ENCODE measurements around the gene FYN. TPM values are rescaled to one million over a fixed set of nuclear protein-coding genes. Genes with fewer than 3 reads are reported as not detected.

The FYN gene
- total and polyA plus RNA-seq, 2 of the 4 experiments (the other 2 are of a cell fraction) = 30.8 to 36.4 TPM

DNA sequence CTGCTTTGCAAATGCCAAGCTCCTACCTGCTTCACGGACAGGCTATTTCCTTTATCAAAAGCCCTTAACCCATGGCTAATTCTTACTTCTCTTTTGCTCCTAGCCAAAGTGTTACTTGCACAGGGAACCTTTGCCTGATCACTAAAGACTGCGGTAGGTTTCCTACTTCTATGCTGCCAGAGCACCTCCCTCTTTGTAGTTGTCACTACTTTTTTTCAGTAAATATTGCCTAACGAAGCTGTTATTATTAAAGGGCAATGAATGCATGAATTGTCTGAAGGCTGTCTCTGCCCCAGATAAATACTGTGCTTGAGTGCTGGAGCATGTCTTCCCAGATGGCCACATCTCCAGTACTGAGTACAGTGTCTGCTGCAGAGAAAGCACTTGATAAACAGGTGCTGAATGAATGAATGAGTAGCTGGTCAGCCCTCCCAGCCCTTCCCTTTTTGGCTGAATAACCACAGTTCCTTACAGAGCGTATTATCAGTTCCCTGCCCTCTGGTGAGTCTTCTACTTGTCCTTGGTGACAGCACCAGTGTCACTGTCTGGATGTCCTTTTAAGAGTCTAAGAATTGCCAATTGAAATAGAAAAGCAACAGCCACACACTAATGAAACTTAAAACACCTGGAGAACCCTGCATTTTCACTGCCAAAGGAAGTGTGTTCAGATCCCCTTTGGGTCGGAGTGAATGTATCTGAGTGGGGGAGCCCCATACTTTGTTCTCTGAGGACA, 194.0 kb downstream of the FYN start:
- no peaks in the 10 kb centered on the region for H4K20me1 ChIP-seq (ENCODE audit: insufficient read depth, low read length)
- H2AK5ac ChIP-seq (ENCODE audit: low read depth, low read length) = no peak overlapping the region
- H3K23ac ChIP-seq (ENCODE audit: low read depth, low read length) = no peak overlapping the region
- H3K4me3 ChIP-seq (ENCODE audit: insufficient read depth, low read depth, low read length) = no peak overlapping the region
- ATAC-seq (ENCODE audit: low read depth) (no peak), DNase-seq (no peak)
- H3K9me1 ChIP-seq (ENCODE audit: insufficient read depth, low read length) = peaks cover 1% of the 10 kb centered on the region; the same call in 1 of the 2 replicates
- H2AFZ ChIP-seq (replicated peaks; ENCODE audit: low read length, poor library complexity) = no peak overlapping the region
- in situ Hi-C loops (cut with MboI; ENCODE audit: low sequenced_read_pairs) = loop anchor here (25.0 kb wide), 1 partner anchor 642 kb away; no protein-coding TSS in a partner anchor
- no peak overlapping the region for H4K91ac ChIP-seq (ENCODE audit: insufficient read depth, low read depth, low read length)
- no TSS peak for BruUV-seq (replicated peaks)
- WGBS, 2 experiments (ENCODE audit: extremely low coverage in 2 of 2, insufficient read length in 1 of 2) = no CpG with 5 or more reads among the region's 5 CpGs
- H3K4me1 ChIP-seq (ENCODE audit: control insufficient read depth, insufficient read depth, low read length) = peaks cover 8% of the 10 kb centered on the region
- H2AK9ac ChIP-seq (replicated peaks; ENCODE audit: low read depth, low read length, poor library complexity) = no peak overlapping the region
- TF ChIP-seq RCOR1 (IDR thresholded peaks at IDR 0.05; ENCODE audit: insufficient replicate concordance, low read length) (no peak), MXI1 (IDR thresholded peaks at IDR 0.05; ENCODE audit: borderline replicate concordance, low read depth, low read length) (no peak), SMC3 (IDR thresholded peaks at IDR 0.05; ENCODE audit: low read depth, low read length) (no peak), POLR2A (IDR thresholded peaks at IDR 0.05; ENCODE audit: low read depth, low read length) (no peak), CHD1 (IDR thresholded peaks at IDR 0.05; ENCODE audit: low read depth, low read length) (no peak), MAFK (IDR thresholded peaks at IDR 0.05; ENCODE audit: low read depth, low read length) (no peak), BHLHE40 (IDR thresholded peaks at IDR 0.05; ENCODE audit: low read depth, low read length) (no peak), MAZ (IDR thresholded peaks at IDR 0.05; ENCODE audit: borderline replicate concordance, low read depth, low read length) (no peak), NFE2L2 (IDR thresholded peaks at IDR 0.05; ENCODE audit: low read depth, low read length) (no peak), RFX5 (IDR thresholded peaks at IDR 0.05; ENCODE audit: low read depth, low read length) (no peak), RAD21 (IDR thresholded peaks at IDR 0.05; ENCODE audit: low read length) (no peak), FOS (IDR thresholded peaks at IDR 0.05; ENCODE audit: low read depth, low read length) (no peak), CEBPB (IDR thresholded peaks at IDR 0.05; ENCODE audit: low read depth, low read length) (no peak)
- TF ChIP-seq, protein P1, sequence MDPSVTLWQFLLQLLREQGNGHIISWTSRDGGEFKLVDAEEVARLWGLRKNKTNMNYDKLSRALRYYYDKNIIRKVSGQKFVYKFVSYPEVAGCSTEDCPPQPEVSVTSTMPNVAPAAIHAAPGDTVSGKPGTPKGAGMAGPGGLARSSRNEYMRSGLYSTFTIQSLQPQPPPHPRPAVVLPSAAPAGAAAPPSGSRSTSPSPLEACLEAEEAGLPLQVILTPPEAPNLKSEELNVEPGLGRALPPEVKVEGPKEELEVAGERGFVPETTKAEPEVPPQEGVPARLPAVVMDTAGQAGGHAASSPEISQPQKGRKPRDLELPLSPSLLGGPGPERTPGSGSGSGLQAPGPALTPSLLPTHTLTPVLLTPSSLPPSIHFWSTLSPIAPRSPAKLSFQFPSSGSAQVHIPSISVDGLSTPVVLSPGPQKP (IDR thresholded peaks at IDR 0.05; ENCODE audit: borderline replicate concordance, low read depth, low read length) = no peak
- TF ChIP-seq, protein P2, sequence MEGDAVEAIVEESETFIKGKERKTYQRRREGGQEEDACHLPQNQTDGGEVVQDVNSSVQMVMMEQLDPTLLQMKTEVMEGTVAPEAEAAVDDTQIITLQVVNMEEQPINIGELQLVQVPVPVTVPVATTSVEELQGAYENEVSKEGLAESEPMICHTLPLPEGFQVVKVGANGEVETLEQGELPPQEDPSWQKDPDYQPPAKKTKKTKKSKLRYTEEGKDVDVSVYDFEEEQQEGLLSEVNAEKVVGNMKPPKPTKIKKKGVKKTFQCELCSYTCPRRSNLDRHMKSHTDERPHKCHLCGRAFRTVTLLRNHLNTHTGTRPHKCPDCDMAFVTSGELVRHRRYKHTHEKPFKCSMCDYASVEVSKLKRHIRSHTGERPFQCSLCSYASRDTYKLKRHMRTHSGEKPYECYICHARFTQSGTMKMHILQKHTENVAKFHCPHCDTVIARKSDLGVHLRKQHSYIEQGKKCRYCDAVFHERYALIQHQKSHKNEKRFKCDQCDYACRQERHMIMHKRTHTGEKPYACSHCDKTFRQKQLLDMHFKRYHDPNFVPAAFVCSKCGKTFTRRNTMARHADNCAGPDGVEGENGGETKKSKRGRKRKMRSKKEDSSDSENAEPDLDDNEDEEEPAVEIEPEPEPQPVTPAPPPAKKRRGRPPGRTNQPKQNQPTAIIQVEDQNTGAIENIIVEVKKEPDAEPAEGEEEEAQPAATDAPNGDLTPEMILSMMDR (conservative IDR thresholded peaks at IDR 0.05; ENCODE audit: low read depth, low read length) = no peak
- TF ChIP-seq, protein P3, sequence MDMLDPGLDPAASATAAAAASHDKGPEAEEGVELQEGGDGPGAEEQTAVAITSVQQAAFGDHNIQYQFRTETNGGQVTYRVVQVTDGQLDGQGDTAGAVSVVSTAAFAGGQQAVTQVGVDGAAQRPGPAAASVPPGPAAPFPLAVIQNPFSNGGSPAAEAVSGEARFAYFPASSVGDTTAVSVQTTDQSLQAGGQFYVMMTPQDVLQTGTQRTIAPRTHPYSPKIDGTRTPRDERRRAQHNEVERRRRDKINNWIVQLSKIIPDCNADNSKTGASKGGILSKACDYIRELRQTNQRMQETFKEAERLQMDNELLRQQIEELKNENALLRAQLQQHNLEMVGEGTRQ (IDR thresholded peaks at IDR 0.05; ENCODE audit: low read depth, low read length) = no peak
- H3K27ac ChIP-seq (ENCODE audit: insufficient read depth, low read length) = no peak overlapping the region
- no peaks in the 10 kb centered on the region for H3K27me3 ChIP-seq (ENCODE audit: control insufficient read depth, insufficient read depth, low read length)
- no peaks in the 10 kb centered on the region for H3K9me3 ChIP-seq (ENCODE audit: control insufficient read depth, insufficient read depth, low read length)
- no peak overlapping the region for H3K9ac ChIP-seq (ENCODE audit: low read depth, low read length)
- dilution Hi-C loops (cut with HindIII; ENCODE audit: low sequenced_read_pairs, unreplicated experiment) = no loop called here
- H3K14ac ChIP-seq (replicated peaks; ENCODE audit: low read depth, low read length) = no peak overlapping the region
- CTCF ChIA-PET = no interaction called here
- H2BK5ac ChIP-seq (ENCODE audit: low read depth, low read length, poor library complexity, severe bottlenecking) = no peak overlapping the region
- no peak overlapping the region for H4K5ac ChIP-seq (ENCODE audit: low read depth, low read length)
- intact Hi-C loops (cut with micrococcal nuclease) = no loop called here
- peaks cover 0 to 3% of the 10 kb centered on the region in 2 experiments; a peak in 1 of 4 replicates for H3K79me1 ChIP-seq (ENCODE audit: low read depth in 1 of 2, low read length in 2 of 2)
- no peak overlapping the region for H2BK120ac ChIP-seq (ENCODE audit: low read depth, low read length)
- no peak overlapping the region for H3K56ac ChIP-seq (ENCODE audit: extremely low read depth, insufficient read depth, low read length)
- POLR2A ChIA-PET (ENCODE audit: unreplicated experiment) = no interaction called here
- H2BK15ac ChIP-seq (ENCODE audit: low read depth, low read length) = no peak overlapping the region
- H3K4ac ChIP-seq (ENCODE audit: low read depth, low read length) = no peak overlapping the region
- peaks cover 12% of the 10 kb centered on the region for H3K36me3 ChIP-seq (ENCODE audit: control insufficient read depth, insufficient read depth, low read length)
- no peak overlapping the region for H3K4me2 ChIP-seq (ENCODE audit: low read depth, low read length)
- H2BK20ac ChIP-seq (ENCODE audit: low read depth, low read length) = no peak overlapping the region
- H3K18ac ChIP-seq (ENCODE audit: low read depth, low read length) = no peak overlapping the region
- H4K8ac ChIP-seq (ENCODE audit: low read depth in 2 of 2, low read length in 2 of 2) = no peak overlapping the region

All from IMR-90 (cell line).